A204.1 (cell line): ENCODE results near the gene SLC26A6.

Experiments used
- FAIRE-seq: peaks from 2 replicates; lab custom pipeline; 2012; peaks lifted over from hg19 to GRCh38; lab: Jason Lieb, UNC

SLC26A6 gene

GRCh38 chr3:48661501-48662144, 26.4 kb upstream of the SLC26A6 start:
- no peak for FAIRE-seq

GRCh38 chr3:48660800-48661400, 25.6 kb upstream of the SLC26A6 start:
- no peak for FAIRE-seq

- no peak for FAIRE-seq
These were observed 21.6 kb upstream of the SLC26A6 start for GRCh38 chr3:48656841-48657281.

GRCh38 chr3:48656061-48656840, 21.0 kb upstream of the SLC26A6 start:
- FAIRE-seq: no peak

GRCh38 chr3:48655606-48656005, 20.3 kb upstream of the SLC26A6 start:
- FAIRE-seq: no peak

- no peak for FAIRE-seq
These were observed 19.8 kb upstream of the SLC26A6 start for GRCh38 chr3:48655063-48655462.

- no peak for FAIRE-seq
These were observed 17.9 kb upstream of the SLC26A6 start for GRCh38 chr3:48652923-48653715.

- no peak for FAIRE-seq
These were observed 16.5 kb upstream of the SLC26A6 start for GRCh38 chr3:48651771-48652170.

- FAIRE-seq: no peak
These were observed 15.5 kb upstream of the SLC26A6 start for GRCh38 chr3:48650723-48651122.

- no peak for FAIRE-seq
These were observed 13.1 kb upstream of the SLC26A6 start for GRCh38 chr3:48648188-48648850.

GRCh38 chr3:48647714-48648113, 12.5 kb upstream of the SLC26A6 start:
- FAIRE-seq: no peak

- no peak for FAIRE-seq
These were observed 9.9 kb upstream of the SLC26A6 start for GRCh38 chr3:48644898-48645760.

GRCh38 chr3:48642605-48643004, 7.3 kb upstream of the SLC26A6 start:
- FAIRE-seq: no peak

GRCh38 chr3:48641396-48641795, 6.1 kb upstream of the SLC26A6 start:
- FAIRE-seq: no peak

GRCh38 chr3:48639944-48640606, 4.8 kb upstream of the SLC26A6 start:
- FAIRE-seq: no peak

- FAIRE-seq: no peak
These were observed 2.0 kb upstream of the SLC26A6 start for GRCh38 chr3:48637305-48637704.

GRCh38 chr3:48636149-48636655, 941 bp upstream of the SLC26A6 start:
- no peak for FAIRE-seq

- FAIRE-seq: no peak
These were observed 520 bp downstream of the SLC26A6 start for GRCh38 chr3:48634661-48635221.

GRCh38 chr3:48633743-48634142, 1.5 kb downstream of the SLC26A6 start:
- FAIRE-seq: no peak

- no peak for FAIRE-seq
These were observed 2.0 kb downstream of the SLC26A6 start for GRCh38 chr3:48633256-48633655.
